Measurements from ENCODE around the gene TMA16. TPM values are rescaled to one million over a fixed set of nuclear protein-coding genes. Genes with fewer than 3 reads are reported as not detected.

Gene TMA16
- total and polyA plus RNA-seq, 2 of the 13 experiments (the other 11 are each of a cell fraction or from before 2014, with no cell fraction given) = 8.1 to 52.5 TPM

DNA sequence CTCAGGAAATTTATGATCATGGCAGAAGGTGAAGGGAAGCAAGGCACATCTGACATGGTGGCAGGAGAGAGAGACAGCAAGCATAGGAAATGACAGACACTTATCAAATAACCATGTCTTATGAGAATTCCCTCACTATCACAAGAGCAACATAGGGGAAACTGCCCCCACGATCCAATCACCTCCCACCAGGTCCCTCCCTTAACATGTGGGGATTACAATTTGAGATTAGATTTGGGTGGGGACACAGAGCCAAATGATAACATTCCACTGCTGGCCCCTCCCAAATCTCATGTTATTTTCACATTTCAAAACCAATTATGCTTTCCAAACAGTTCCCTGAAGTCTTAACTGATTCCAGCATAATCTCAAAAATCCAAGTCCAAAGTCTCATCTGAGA, 8.2 kb upstream of the TMA16 start:
- Histone ChIP-seq H3K4me1 (ENCODE audit: insufficient read depth, low read length) (no peaks in the 10 kb centered on the region), H3K79me2 (ENCODE audit: insufficient read depth, low read length) (no peaks in the 10 kb centered on the region), H4K20me1 (ENCODE audit: insufficient read depth, low read length) (no peaks in the 10 kb centered on the region), H3K4me2 (ENCODE audit: low read depth, low read length) (no peak overlapping the region), H3K36me3 (replicated peaks in 1 of 2; ENCODE audit: control insufficient read depth in 1 of 2, insufficient read depth in 2 of 2, low read length in 2 of 2) (no peaks in the 10 kb centered on the region), H3K9me3 (ENCODE audit: low read length) (no peaks in the 10 kb centered on the region), H3K27me3 (ENCODE audit: control insufficient read depth in 1 of 2, insufficient read depth in 2 of 2, low read length in 2 of 2) (no peaks in the 10 kb centered on the region), H3K4me3 (replicated peaks in 1 of 3; ENCODE audit: insufficient read depth in 1 of 3, low read depth in 2 of 3, low read length in 3 of 3) (no peak overlapping the region), H2AFZ (ENCODE audit: low read length) (no peak overlapping the region), H3K27ac (ENCODE audit: extremely low read length, insufficient read depth, low read length) (no peak overlapping the region), H3K9ac (ENCODE audit: insufficient read depth, low read depth, low read length) (no peak overlapping the region)
- no TSS peak for BruUV-seq (replicated peaks)
- intact Hi-C loops (cut with micrococcal nuclease; ENCODE audit: unreplicated experiment) (no loop called here), in situ Hi-C loops (cut with HindIII; ENCODE audit: extremely low pct_ligation_motif_present, low pct_unique_long_range_greater_than_20kb) (no loop called here)
- DNase-seq (ENCODE audit: low spot score) = no peak
- TF ChIP-seq EED (CRISPR knock-in tag; IDR thresholded peaks at IDR 0.05) (no peak), YEATS4 (CRISPR knock-in tag; IDR thresholded peaks at IDR 0.05; ENCODE audit: borderline replicate concordance) (no peak), HMG20A (CRISPR knock-in tag; IDR thresholded peaks at IDR 0.05; ENCODE audit: borderline replicate concordance) (no peak), ETV5 (CRISPR knock-in tag; IDR thresholded peaks at IDR 0.05; ENCODE audit: borderline replicate concordance) (no peak), ZNF879 (CRISPR knock-in tag; IDR thresholded peaks at IDR 0.05) (no peak), TARDBP (CRISPR knock-in tag; IDR thresholded peaks at IDR 0.05) (no peak), BRCA1 (CRISPR knock-in tag; IDR thresholded peaks at IDR 0.05) (no peak), ZKSCAN5 (CRISPR knock-in tag; IDR thresholded peaks at IDR 0.05) (no peak), SMARCC2 (IDR thresholded peaks at IDR 0.05) (no peak), ZBTB20 (CRISPR knock-in tag; IDR thresholded peaks at IDR 0.05; ENCODE audit: borderline replicate concordance, low read depth) (no peak), ZMYM3 (CRISPR knock-in tag; IDR thresholded peaks at IDR 0.05) (no peak), YEATS2 (CRISPR knock-in tag; IDR thresholded peaks at IDR 0.05; ENCODE audit: borderline replicate concordance) (no peak), MZF1 (CRISPR knock-in tag; IDR thresholded peaks at IDR 0.05; ENCODE audit: borderline replicate concordance) (no peak), ZNF883 (CRISPR knock-in tag; IDR thresholded peaks at IDR 0.05; ENCODE audit: not compliant biosample characterization) (no peak)
- TF ChIP-seq, protein P1, sequence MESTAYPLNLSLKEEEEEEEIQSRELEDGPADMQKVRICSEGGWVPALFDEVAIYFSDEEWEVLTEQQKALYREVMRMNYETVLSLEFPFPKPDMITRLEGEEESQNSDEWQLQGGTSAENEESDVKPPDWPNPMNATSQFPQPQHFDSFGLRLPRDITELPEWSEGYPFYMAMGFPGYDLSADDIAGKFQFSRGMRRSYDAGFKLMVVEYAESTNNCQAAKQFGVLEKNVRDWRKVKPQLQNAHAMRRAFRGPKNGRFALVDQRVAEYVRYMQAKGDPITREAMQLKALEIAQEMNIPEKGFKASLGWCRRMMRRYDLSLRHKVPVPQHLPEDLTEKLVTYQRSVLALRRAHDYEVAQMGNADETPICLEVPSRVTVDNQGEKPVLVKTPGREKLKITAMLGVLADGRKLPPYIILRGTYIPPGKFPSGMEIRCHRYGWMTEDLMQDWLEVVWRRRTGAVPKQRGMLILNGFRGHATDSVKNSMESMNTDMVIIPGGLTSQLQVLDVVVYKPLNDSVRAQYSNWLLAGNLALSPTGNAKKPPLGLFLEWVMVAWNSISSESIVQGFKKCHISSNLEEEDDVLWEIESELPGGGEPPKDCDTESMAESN (CRISPR knock-in tag; conservative IDR thresholded peaks at IDR 0.05) = no peak
- TF ChIP-seq, protein P2, sequence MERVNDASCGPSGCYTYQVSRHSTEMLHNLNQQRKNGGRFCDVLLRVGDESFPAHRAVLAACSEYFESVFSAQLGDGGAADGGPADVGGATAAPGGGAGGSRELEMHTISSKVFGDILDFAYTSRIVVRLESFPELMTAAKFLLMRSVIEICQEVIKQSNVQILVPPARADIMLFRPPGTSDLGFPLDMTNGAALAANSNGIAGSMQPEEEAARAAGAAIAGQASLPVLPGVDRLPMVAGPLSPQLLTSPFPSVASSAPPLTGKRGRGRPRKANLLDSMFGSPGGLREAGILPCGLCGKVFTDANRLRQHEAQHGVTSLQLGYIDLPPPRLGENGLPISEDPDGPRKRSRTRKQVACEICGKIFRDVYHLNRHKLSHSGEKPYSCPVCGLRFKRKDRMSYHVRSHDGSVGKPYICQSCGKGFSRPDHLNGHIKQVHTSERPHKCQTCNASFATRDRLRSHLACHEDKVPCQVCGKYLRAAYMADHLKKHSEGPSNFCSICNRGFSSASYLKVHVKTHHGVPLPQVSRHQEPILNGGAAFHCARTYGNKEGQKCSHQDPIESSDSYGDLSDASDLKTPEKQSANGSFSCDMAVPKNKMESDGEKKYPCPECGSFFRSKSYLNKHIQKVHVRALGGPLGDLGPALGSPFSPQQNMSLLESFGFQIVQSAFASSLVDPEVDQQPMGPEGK (CRISPR knock-in tag; IDR thresholded peaks at IDR 0.05) = no peak
- TF ChIP-seq, protein P3, sequence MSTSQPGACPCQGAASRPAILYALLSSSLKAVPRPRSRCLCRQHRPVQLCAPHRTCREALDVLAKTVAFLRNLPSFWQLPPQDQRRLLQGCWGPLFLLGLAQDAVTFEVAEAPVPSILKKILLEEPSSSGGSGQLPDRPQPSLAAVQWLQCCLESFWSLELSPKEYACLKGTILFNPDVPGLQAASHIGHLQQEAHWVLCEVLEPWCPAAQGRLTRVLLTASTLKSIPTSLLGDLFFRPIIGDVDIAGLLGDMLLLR (CRISPR knock-in tag; IDR thresholded peaks at IDR 0.05) = no peak
- TF ChIP-seq, protein P4, sequence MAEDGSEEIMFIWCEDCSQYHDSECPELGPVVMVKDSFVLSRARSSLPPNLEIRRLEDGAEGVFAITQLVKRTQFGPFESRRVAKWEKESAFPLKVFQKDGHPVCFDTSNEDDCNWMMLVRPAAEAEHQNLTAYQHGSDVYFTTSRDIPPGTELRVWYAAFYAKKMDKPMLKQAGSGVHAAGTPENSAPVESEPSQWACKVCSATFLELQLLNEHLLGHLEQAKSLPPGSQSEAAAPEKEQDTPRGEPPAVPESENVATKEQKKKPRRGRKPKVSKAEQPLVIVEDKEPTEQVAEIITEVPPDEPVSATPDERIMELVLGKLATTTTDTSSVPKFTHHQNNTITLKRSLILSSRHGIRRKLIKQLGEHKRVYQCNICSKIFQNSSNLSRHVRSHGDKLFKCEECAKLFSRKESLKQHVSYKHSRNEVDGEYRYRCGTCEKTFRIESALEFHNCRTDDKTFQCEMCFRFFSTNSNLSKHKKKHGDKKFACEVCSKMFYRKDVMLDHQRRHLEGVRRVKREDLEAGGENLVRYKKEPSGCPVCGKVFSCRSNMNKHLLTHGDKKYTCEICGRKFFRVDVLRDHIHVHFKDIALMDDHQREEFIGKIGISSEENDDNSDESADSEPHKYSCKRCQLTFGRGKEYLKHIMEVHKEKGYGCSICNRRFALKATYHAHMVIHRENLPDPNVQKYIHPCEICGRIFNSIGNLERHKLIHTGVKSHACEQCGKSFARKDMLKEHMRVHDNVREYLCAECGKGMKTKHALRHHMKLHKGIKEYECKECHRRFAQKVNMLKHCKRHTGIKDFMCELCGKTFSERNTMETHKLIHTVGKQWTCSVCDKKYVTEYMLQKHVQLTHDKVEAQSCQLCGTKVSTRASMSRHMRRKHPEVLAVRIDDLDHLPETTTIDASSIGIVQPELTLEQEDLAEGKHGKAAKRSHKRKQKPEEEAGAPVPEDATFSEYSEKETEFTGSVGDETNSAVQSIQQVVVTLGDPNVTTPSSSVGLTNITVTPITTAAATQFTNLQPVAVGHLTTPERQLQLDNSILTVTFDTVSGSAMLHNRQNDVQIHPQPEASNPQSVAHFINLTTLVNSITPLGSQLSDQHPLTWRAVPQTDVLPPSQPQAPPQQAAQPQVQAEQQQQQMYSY (CRISPR knock-in tag; IDR thresholded peaks at IDR 0.05) = no peak
- CTCF ChIA-PET (ENCODE audit: low intra/inter-chr PET ratio, low total read pairs) = no interaction called here
- FAIRE-seq = no peak
- WGBS (ENCODE audit: low lambda C conversion rate) = 0% methylated on average over 1 of the region's 1 CpG
- POLR2A ChIA-PET = interaction anchor here (1.2 kb wide), 1 partner anchor 8 kb away, joined by 4 read pairs; the partner anchor contains the start of gene TMA16
- ATAC-seq = no peak

Data from HepG2 (cell line).